Left ventricle myocardium inferior (tissue), 1 donor: ENCODE data around the gene LIMS1. TPM values are rescaled to one million over a fixed set of nuclear protein-coding genes. Genes with fewer than 3 reads are reported as not detected.
"Not testable (repeated sequence)": the region's sequence is repeated elsewhere in the genome, so short reads cannot be mapped to it uniquely, and the experiment has no call there.

Source experiments
- DNase-seq: peaks from one replicate; pipeline ENCODE4 v3.0.0-alpha.2; 2020
- H3K27ac ChIP-seq: fragments of 200-600 bp; replicated peaks from 2 replicates; pipeline ENCODE4 v1.8.0; 2021
- H3K27me3 ChIP-seq: fragments of 200-600 bp; 2 replicates; pipeline ENCODE4 v1.8.0; 2021; ENCODE audit warnings: low read depth
- H3K36me3 ChIP-seq: fragments of 200-600 bp; 2 replicates; pipeline ENCODE4 v1.8.0; 2021
- H3K4me1 ChIP-seq: fragments of 200-600 bp; 2 replicates; pipeline ENCODE4 v1.8.0; 2021
- H3K4me3 ChIP-seq: fragments of 200-600 bp; 2 replicates; pipeline ENCODE4 v1.8.0; 2021; ENCODE audit warnings: mild to moderate bottlenecking, moderate library complexity
- H3K9me3 ChIP-seq: fragments of 200-600 bp; replicated peaks from 2 replicates; pipeline ENCODE4 v1.8.0; 2021
- intact Hi-C: fragments of 100-400 bp; cut with micrococcal nuclease; formaldehyde crosslinking; loops from one replicate; pipeline ENCODE4 v1.11.0; 2022
- total RNA-seq: library from RNA; stranded (reverse); fragmentation: NEBNext Ultra II Directional; extraction: Animal tissue kit (Norgen Biotek cat#: 25700); gene quantifications from one replicate; pipeline ENCODE4 v1.2.1, GENCODE V29; 2021
- donor health status: DM: no; HTN: yes; CAD: no; lungs with severe emphysema.

Gene LIMS1
- total RNA-seq, 1 donor from 2014 or later: 77.0 TPM

DNA sequence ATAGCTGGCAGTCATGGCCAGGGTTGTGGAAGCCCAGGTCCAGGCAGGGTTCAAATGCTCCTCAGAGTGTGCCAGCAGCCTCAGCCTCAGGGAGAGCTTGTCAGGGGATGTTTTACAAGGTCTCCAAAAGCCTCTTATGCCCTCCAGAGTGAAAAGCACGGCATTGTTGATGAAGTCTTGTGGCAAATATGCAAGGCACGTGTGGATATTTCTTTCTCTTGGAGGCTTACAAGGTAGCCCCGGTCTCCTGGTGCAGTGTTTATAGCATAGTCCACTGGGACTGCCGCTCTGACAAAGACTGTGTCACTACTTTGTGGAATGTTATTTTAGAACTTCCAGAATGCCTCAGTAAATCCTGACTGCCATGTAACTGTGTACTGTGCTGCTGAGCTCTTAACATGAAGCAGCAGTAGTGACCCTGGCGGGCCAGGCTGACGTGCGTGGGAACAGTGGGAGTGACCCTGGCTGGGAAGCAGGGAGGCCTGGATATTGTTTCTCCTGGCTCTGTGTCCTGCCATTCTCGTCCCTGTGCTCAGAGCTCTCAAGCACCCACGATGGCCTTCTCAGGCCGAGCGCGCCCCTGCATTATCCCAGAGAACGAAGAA lies 120.4 kb downstream of the LIMS1 start:
- H3K27ac ChIP-seq: peak overlapping the region; percentile 87
- H3K36me3 ChIP-seq, H3K27me3 ChIP-seq, H3K9me3 ChIP-seq, intact Hi-C loops: not testable (repeated sequence)
- peak; percentile 80 for DNase-seq
- H3K4me3 ChIP-seq: peak overlapping the region; percentile 58
- H3K4me1 ChIP-seq: peaks cover 24% of the 10 kb centered on the region

DNA sequence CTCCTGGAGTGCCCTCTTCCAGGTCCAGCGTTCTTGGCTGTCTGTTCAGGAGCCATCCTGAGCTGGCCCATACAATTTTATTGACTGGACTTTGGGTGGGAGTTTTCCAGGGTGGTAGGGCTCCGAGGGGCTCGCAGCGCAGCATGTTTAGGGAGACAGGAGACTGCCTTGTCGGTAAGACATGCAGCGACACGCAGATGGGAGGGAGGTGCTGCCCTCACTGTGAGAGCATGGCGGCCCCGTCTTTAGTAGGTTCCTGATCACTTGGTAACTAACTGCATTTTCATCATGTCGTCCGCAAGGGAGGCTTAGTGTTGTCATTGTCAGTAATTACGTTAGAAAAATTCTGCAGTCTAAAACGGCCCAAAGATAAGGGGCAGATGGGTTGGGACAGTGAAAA lies 121.0 kb downstream of the LIMS1 start:
- DNase-seq, H3K9me3 ChIP-seq, H3K4me3 ChIP-seq, H3K27ac ChIP-seq, H3K36me3 ChIP-seq, H3K27me3 ChIP-seq, intact Hi-C loops: not testable (repeated sequence)
- H3K4me1 ChIP-seq: peaks cover 24% of the 10 kb centered on the region

GRCh38 chr2:108656282-108656681 lies 122.0 kb downstream of the LIMS1 start:
- intact Hi-C loops, H3K27ac ChIP-seq, H3K27me3 ChIP-seq, H3K9me3 ChIP-seq, DNase-seq, H3K36me3 ChIP-seq: not testable (repeated sequence)
- Histone ChIP-seq H3K4me1 (peaks cover 21% of the 10 kb centered on the region), H3K4me3 (peak overlapping the region; percentile 53)

DNA sequence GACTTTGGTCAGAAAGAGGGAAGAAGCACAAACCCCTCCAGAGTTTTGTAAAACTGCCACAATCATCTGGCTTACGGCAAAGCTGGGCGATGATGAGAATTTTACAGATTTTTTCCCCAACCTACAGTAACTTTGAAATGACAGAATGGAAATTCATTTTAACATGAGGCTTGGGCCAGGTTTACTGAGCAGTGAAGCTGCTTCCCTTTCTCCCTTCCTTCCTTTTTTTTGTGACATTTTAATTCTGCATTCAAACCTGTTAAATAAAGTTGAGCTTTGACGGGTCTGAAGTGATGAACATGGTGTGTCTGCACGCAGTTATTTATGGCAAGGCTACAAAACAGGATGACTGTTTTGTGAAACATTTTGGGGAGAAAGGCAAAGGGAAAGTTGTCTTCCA lies 123.2 kb downstream of the LIMS1 start:
- intact Hi-C loops, H3K9me3 ChIP-seq, H3K27me3 ChIP-seq, DNase-seq, H3K27ac ChIP-seq, H3K36me3 ChIP-seq, H3K4me3 ChIP-seq: not testable (repeated sequence)
- H3K4me1 ChIP-seq: peaks cover 25% of the 10 kb centered on the region

DNA sequence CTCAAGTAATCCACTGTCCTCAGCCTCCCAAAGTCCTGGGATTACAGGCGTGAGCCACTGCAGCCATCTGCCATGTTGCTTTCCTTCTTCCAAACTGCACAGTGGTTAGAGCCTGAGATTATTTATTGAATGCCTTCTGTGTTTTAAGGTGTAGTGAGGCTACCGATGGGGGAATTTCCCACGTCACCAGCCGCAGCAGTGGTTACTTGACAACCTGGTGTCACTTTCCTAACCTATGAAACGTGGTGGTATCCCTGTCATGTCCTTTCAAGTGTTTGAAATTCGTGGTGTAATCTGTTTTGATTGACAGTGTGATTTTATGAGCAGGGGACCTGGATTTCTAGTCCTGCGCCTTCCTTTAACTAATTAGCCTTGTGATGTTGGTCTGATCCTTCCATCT lies 124.3 kb downstream of the LIMS1 start:
- DNase-seq, H3K4me3 ChIP-seq, H3K9me3 ChIP-seq, H3K27me3 ChIP-seq, H3K27ac ChIP-seq, intact Hi-C loops, H3K36me3 ChIP-seq: not testable (repeated sequence)
- peaks cover 29% of the 10 kb centered on the region for H3K4me1 ChIP-seq

- H3K4me3 ChIP-seq, H3K27me3 ChIP-seq, DNase-seq, H3K36me3 ChIP-seq, intact Hi-C loops, H3K9me3 ChIP-seq: not testable (repeated sequence)
- peak overlapping the region; percentile 66 for H3K27ac ChIP-seq
- peaks cover 29% of the 10 kb centered on the region for H3K4me1 ChIP-seq
These were observed 127.2 kb downstream of the LIMS1 start for GRCh38 chr2:108661493-108661892.

GRCh38 chr2:108662207-108662612 lies 127.9 kb downstream of the LIMS1 start:
- H3K27me3 ChIP-seq, H3K9me3 ChIP-seq, H3K36me3 ChIP-seq, intact Hi-C loops, H3K4me3 ChIP-seq, DNase-seq: not testable (repeated sequence)
- peaks cover 29% of the 10 kb centered on the region for H3K4me1 ChIP-seq
- H3K27ac ChIP-seq: peak overlapping the region; percentile 66

DNA sequence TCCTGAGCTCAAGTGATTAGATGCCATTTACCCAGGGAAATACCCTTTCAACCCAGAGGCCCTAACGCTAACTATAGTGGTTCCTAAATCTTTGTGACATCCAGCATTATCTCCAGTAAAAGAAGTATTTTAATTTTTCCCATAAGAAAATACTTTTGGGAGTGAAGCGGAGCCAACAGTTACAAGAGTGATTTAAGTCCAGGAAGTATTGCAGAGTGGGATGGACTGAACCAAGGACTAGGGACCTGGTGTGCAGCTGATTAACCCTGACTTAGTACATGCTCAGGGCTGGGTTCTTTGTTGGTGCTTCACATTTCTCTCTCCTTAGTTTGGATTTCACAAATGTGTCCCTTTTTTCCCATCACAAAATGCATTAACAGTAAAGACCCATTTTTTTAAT lies 129.1 kb downstream of the LIMS1 start:
- H3K9me3 ChIP-seq, H3K27me3 ChIP-seq, H3K36me3 ChIP-seq, H3K4me3 ChIP-seq, DNase-seq, intact Hi-C loops: not testable (repeated sequence)
- H3K4me1 ChIP-seq: peaks cover 27% of the 10 kb centered on the region
- peak overlapping the region; percentile 66 for H3K27ac ChIP-seq

DNA sequence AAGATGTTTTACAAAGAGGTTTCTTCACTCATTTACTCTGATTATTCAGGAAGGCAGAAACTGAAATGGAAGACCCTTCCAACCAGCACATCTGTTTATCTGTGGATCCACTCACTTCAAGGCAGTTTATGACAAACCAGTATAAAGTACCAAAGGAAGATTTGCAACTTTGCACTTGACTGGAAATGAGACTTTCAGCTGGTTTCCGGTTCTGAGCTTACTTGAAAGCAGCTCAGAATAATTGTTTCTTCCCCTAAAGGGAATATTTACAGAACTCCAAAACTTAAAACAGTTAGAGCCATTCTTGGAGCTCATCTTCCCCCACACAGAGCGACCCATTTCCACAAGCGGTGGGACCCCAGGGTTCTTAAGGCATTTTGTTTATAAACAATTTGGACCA lies 129.8 kb downstream of the LIMS1 start:
- H3K4me3 ChIP-seq, DNase-seq, H3K9me3 ChIP-seq, intact Hi-C loops, H3K27me3 ChIP-seq, H3K36me3 ChIP-seq: not testable (repeated sequence)
- H3K27ac ChIP-seq: peak overlapping the region; percentile 8
- H3K4me1 ChIP-seq: peaks cover 27% of the 10 kb centered on the region

GRCh38 chr2:108664979-108665378 lies 130.7 kb downstream of the LIMS1 start:
- H3K27me3 ChIP-seq, intact Hi-C loops, H3K27ac ChIP-seq, DNase-seq, H3K9me3 ChIP-seq, H3K36me3 ChIP-seq, H3K4me3 ChIP-seq: not testable (repeated sequence)
- H3K4me1 ChIP-seq: peaks cover 27% of the 10 kb centered on the region

GRCh38 chr2:108665975-108666374 lies 131.7 kb downstream of the LIMS1 start:
- DNase-seq, H3K36me3 ChIP-seq, H3K4me3 ChIP-seq, H3K27me3 ChIP-seq, H3K9me3 ChIP-seq, H3K27ac ChIP-seq, intact Hi-C loops: not testable (repeated sequence)
- H3K4me1 ChIP-seq: peaks cover 27% of the 10 kb centered on the region

GRCh38 chr2:108667140-108667539 lies 132.9 kb downstream of the LIMS1 start:
- intact Hi-C loops, H3K9me3 ChIP-seq, H3K27ac ChIP-seq, H3K27me3 ChIP-seq, H3K36me3 ChIP-seq, DNase-seq, H3K4me3 ChIP-seq: not testable (repeated sequence)
- H3K4me1 ChIP-seq: peaks cover 17% of the 10 kb centered on the region

- H3K9me3 ChIP-seq, H3K4me1 ChIP-seq, DNase-seq, intact Hi-C loops, H3K27ac ChIP-seq, H3K4me3 ChIP-seq, H3K27me3 ChIP-seq: not testable (repeated sequence)
- H3K36me3 ChIP-seq: peaks cover 14% of the 10 kb centered on the region
These were observed 136.0 kb downstream of the LIMS1 start for GRCh38 chr2:108670282-108670681.

DNA sequence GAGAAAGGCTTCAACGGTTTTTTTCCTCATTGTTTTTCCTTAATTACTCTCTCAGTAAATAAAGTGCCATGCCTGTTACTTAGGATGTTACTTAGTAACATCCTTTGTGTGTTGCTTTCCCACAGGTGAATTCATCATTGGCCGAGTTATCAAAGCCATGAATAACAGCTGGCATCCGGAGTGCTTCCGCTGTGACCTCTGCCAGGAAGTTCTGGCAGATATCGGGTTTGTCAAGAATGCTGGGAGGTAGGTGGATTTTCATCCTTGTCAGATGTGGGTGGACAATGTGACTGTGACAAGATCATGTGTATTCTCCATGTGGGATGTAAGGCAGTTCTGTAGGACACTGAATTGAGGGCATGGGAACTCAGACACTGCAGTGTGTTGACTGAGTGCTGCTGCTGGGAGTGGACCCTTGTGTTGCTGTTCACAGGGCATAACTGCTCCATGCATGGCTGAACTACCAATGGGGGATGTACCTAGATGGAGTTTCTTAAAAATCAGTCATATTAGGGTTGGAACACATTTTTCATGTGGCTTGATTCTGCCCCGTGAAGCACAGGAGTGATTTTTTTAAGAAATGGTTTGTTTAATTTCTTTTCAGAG lies 138.0 kb downstream of the LIMS1 start:
- H3K4me3 ChIP-seq, H3K9me3 ChIP-seq, intact Hi-C loops, DNase-seq, H3K4me1 ChIP-seq, H3K27ac ChIP-seq, H3K27me3 ChIP-seq: not testable (repeated sequence)
- H3K36me3 ChIP-seq: peaks cover 30% of the 10 kb centered on the region
